ENCODE measurements around the gene KLHL6. TPM values are rescaled to one million over a fixed set of nuclear protein-coding genes. Genes with fewer than 3 reads are reported as not detected.

The KLHL6 gene
- polyA plus RNA-seq, 1 of the 3 experiments (the other 2 are of a cell fraction) = not detected

DNA sequence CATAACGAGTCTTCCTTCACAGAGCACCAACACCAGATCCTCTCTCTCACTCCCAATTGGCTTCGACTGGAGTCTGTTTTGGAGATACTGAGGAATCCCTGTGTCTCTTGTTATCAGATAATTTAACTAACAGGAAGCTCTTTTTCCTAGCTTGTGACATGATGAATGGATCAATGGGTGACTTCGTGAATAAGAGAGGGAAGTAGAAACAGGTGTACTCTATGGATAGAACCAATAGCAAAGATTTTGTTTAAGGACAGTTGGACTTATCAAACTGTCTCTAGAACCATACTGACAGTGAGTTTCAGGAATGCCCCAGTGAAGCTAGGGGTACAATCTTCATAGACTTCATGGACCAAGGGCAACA lies 29.4 kb upstream of the KLHL6 start:
- no peak overlapping the region for H2AFZ ChIP-seq (ENCODE audit: low read depth)
- H3K27ac ChIP-seq (ENCODE audit: low read depth in 2 of 2, low read length in 1 of 2) = peak overlapping the region in 1 of 2 experiments; percentile 68; a peak in 2 of 4 replicates
- H3K36me3 ChIP-seq (replicated peaks in 1 of 2; ENCODE audit: control insufficient read depth in 1 of 2, insufficient read depth in 2 of 2, low read length in 1 of 2) = no peaks in the 10 kb centered on the region
- H3K79me2 ChIP-seq (ENCODE audit: insufficient read depth) = no peaks in the 10 kb centered on the region
- H3K9me3 ChIP-seq = no peaks in the 10 kb centered on the region
- H3F3A ChIP-seq (replicated peaks; ENCODE audit: insufficient read depth) = no peaks in the 10 kb centered on the region
- no peak overlapping the region for H3K9ac ChIP-seq
- H3K27me3 ChIP-seq (ENCODE audit: insufficient read depth) = 0 out of 2 replicates have a peak, but pooled peaks cover 6% of the 10 kb centered on the region
- H3K4me2 ChIP-seq = no peak overlapping the region
- 20% methylated on average over 3 of the region's 3 CpGs for WGBS (ENCODE audit: low lambda C conversion rate)
- CTCF ChIA-PET = interaction anchor here (0.8 to 1.1 kb wide), 2 partner anchors 82 to 210 kb away, joined by 3 read pairs; no protein-coding TSS in a partner anchor
- H4K20me1 ChIP-seq (ENCODE audit: insufficient read depth) = no peaks in the 10 kb centered on the region
- no peak overlapping the region for H3K4me3 ChIP-seq (ENCODE audit: low read depth in 2 of 2, low read length in 1 of 2)
- TF ChIP-seq, protein P1, sequence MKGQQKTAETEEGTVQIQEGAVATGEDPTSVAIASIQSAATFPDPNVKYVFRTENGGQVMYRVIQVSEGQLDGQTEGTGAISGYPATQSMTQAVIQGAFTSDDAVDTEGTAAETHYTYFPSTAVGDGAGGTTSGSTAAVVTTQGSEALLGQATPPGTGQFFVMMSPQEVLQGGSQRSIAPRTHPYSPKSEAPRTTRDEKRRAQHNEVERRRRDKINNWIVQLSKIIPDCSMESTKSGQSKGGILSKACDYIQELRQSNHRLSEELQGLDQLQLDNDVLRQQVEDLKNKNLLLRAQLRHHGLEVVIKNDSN (IDR thresholded peaks at IDR 0.05; ENCODE audit: borderline replicate concordance, low read depth) = no peak
- no peaks in the 10 kb centered on the region for H3K9me2 ChIP-seq
- POLR2A ChIA-PET = interaction anchor here (0.6 to 1.2 kb wide), 2 partner anchors 51 to 230 kb away, joined by 3 to 4 read pairs; partner anchors contain the start of gene KLHL24
- H3K4me1 ChIP-seq (ENCODE audit: control insufficient read depth in 1 of 2, insufficient read depth in 2 of 2, low read depth in 1 of 2, low read length in 1 of 2) = peaks cover 0 to 27% of the 10 kb centered on the region in 2 experiments; a peak in 1 of 4 replicates
- DNase-seq = no peak

DNA sequence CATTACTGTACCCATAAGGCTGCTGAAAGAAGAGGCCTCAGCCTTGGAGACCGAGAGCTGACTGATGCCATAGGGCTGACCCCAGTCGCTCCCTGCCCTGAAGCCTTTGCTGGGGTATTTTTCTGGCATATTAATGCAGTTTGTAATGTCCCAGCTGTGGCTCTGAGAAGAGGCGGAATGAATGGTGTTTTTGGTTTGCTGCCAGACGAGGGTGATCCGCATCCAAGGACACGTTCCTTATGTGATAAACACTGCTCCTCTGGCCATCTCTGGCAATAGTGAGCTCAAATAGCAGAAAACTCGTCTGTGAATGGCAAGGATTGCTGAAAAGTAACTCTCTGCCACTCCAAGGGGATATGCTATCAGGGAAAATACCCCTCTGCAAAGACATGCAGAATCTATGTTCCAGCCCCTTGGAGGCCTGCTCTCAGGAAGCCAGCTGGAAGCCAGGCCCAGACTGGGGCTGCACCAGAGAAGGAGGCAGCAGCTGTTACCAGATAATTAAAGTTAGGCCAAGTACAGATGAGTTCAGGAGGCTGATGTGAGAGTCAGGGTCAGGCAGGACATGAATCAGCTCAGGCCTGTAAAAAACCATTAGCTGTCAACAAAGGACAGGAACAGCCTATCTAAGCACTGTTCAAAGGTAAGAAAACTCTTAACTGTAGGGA lies 28.9 kb upstream of the KLHL6 start:
- H3K4me2 ChIP-seq = no peak overlapping the region

More for the DNA sequence above, 28.9 kb upstream of the KLHL6 start:
- TF ChIP-seq FOXJ3 (CRISPR knock-in tag; IDR thresholded peaks at IDR 0.05) (peak; percentile 59; the same call in 1 of the 2 replicates), EP300 (IDR thresholded peaks at IDR 0.05; ENCODE audit: borderline replicate concordance in 1 of 2, low read depth in 1 of 2, low read length in 1 of 2) (peak in 1 of 2 experiments; percentile 38; a peak in 1 of 4 replicates), POLR2AphosphoS5 (IDR thresholded peaks at IDR 0.05; ENCODE audit: low read depth, low read length) (no peak), ELF1 (IDR thresholded peaks at IDR 0.05) (no peak), CHD2 (IDR thresholded peaks at IDR 0.05; ENCODE audit: low read length, partially characterized antibody) (no peak), RAD21 (IDR thresholded peaks at IDR 0.05; ENCODE audit: low read length) (peak; percentile 4; the same call in 1 of the 2 replicates)
- TF ChIP-seq, protein P2, sequence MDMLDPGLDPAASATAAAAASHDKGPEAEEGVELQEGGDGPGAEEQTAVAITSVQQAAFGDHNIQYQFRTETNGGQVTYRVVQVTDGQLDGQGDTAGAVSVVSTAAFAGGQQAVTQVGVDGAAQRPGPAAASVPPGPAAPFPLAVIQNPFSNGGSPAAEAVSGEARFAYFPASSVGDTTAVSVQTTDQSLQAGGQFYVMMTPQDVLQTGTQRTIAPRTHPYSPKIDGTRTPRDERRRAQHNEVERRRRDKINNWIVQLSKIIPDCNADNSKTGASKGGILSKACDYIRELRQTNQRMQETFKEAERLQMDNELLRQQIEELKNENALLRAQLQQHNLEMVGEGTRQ (IDR thresholded peaks at IDR 0.05; ENCODE audit: borderline replicate concordance, low read depth, low read length) = no peak
- TF ChIP-seq, protein P1 (IDR thresholded peaks at IDR 0.05; ENCODE audit: borderline replicate concordance, low read depth) = no peak
- H4K20me1 ChIP-seq (ENCODE audit: insufficient read depth) = no peaks in the 10 kb centered on the region
- H3F3A ChIP-seq (replicated peaks; ENCODE audit: insufficient read depth) = no peaks in the 10 kb centered on the region
- H3K36me3 ChIP-seq (replicated peaks in 1 of 2; ENCODE audit: control insufficient read depth in 1 of 2, insufficient read depth in 2 of 2, low read length in 1 of 2) = no peaks in the 10 kb centered on the region
- H3K27me3 ChIP-seq (ENCODE audit: insufficient read depth) = peaks cover 9% of the 10 kb centered on the region; the same call in 1 of the 2 replicates
- H3K9me3 ChIP-seq = no peaks in the 10 kb centered on the region
- 52% methylated on average over 7 of the region's 7 CpGs for WGBS (ENCODE audit: low lambda C conversion rate)
- DNase-seq = peak; percentile 62
- H3K9me2 ChIP-seq = no peaks in the 10 kb centered on the region
- H3K4me1 ChIP-seq (ENCODE audit: control insufficient read depth in 1 of 2, insufficient read depth in 2 of 2, low read depth in 1 of 2, low read length in 1 of 2) = peaks cover 0 to 27% of the 10 kb centered on the region in 2 experiments; a peak in 1 of 4 replicates
- H3K4me3 ChIP-seq (ENCODE audit: low read depth in 2 of 2, low read length in 1 of 2) = no peak overlapping the region
- no peak overlapping the region for H3K9ac ChIP-seq
- no peaks in the 10 kb centered on the region for H3K79me2 ChIP-seq (ENCODE audit: insufficient read depth)
- ChIA-PET CTCF (interaction anchor here (0.8 to 1.1 kb wide), 2 partner anchors 82 to 210 kb away, joined by 3 read pairs; no protein-coding TSS in a partner anchor), POLR2A (interaction anchor here (1.2 kb wide), 1 partner anchor 51 kb away, joined by 4 read pairs; the partner anchor contains the start of gene KLHL24)
- peak overlapping the region in 1 of 2 experiments; percentile 68; a peak in 2 of 4 replicates for H3K27ac ChIP-seq (ENCODE audit: low read depth in 2 of 2, low read length in 1 of 2)
- H2AFZ ChIP-seq (ENCODE audit: low read depth) = no peak overlapping the region

Measured in SK-N-SH (cell line).